GM12864 (cell line): Measurements from ENCODE around the gene CLCN3.

Source experiments
- DNase-seq: peaks from one replicate; pipeline ENCODE4 v3.0.0-alpha.2; 2011; ENCODE audit warnings: low read depth
- H3K4me3 ChIP-seq: 2 replicates; pipeline ENCODE4 v1.5.1; 2011; ENCODE audit warnings: mild to moderate bottlenecking, low read depth, low read length, control low read depth
- CTCF ChIP-seq: IDR thresholded peaks from 2 replicates; pipeline ENCODE4 v1.5.1; 2011; ENCODE audit warnings: low read depth, mild to moderate bottlenecking, moderate library complexity, low read length, control low read depth, inconsistent platforms; ENCODE audit errors: missing control alignments

CLCN3 gene

DNA sequence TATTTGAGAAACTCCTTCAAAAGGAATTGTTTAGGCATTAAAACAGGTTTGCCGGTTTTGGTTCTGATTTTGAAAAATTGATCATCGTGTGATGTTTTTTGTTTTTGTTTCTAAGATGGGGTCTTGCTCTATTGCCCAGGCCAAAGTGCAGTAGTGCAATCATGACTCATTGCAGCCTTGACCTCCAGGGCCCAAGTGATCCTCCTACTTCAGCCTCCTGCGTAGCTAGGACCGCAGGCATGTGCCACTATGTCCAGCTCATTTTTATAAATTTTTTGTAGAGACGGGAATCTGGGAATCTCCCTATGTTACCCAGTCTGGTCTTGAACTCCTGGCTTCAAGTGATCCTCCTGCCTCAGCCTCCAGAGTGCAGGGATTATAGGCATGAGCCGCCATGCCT lies 35.0 kb downstream of the CLCN3 start:
- DNase-seq, result no peak
- H3K4me3 ChIP-seq, result no peak overlapping the region
- TF ChIP-seq CTCF, result no peak

GRCh38 chr4:169657470-169658107 lies 37.2 kb downstream of the CLCN3 start:
- no peak overlapping the region for H3K4me3 ChIP-seq
- no peak for DNase-seq
- TF ChIP-seq CTCF, result no peak

- TF ChIP-seq CTCF, result no peak
- no peak for DNase-seq
- H3K4me3 ChIP-seq, result no peak overlapping the region
These were observed 37.8 kb downstream of the CLCN3 start for GRCh38 chr4:169658196-169658595.

GRCh38 chr4:169658975-169659715 lies 38.8 kb downstream of the CLCN3 start:
- DNase-seq, result no peak
- no peak overlapping the region; the same call in 1 of the 2 replicates for H3K4me3 ChIP-seq

DNA sequence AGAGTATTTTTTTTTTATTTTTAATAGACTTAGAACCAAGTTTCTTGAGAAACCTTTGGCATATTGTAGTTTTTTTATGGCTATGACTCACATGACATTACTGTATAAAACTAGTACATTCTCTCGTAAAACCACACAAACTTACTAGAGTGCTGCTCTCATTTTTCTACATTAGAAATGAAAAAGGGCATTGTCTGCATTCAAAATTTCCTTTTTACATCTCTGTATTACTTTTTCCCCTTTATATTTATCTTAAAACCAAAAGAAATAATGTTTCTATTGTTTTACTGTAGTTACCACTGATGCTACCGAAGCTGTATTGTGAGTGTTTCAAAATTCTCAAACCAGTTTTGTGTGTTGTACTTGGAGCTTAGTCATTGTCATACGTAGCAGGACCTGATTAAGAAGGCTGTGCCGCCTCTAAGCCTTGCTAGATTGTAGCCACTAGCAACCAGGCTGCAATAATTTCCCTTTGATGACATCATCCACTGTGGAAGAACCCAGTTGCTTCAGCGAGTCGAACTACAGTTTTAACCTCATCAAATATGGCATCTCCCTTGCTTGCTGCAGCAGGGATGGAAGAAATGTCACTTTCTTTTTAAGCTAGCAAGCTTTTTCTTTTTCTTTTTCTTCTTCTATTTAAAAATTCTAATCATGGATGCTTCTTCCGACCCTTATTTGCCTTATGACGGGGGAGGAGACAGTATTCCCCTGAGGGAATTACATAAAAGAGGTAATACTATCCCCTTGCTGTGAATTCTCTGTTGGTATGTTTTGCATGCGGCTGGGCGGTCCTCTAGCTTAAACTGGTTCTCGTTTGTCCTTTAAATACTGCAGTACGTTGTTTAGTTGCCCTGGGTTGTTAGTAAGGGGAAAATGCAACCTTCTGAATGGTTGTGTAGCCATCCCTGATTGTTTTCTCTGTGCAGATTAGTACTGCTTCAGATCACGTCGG lies 39.6 kb downstream of the CLCN3 start:
- H3K4me3 ChIP-seq, result peak overlapping the region; percentile 51
- DNase-seq, result peak; percentile 70
- no peak for TF ChIP-seq CTCF

More at GRCh38 chr4:169658975-169659715, 38.8 kb downstream of the CLCN3 start:
- no peak for TF ChIP-seq CTCF

- no peak overlapping the region; the same call in 1 of the 2 replicates for H3K4me3 ChIP-seq
- no peak for DNase-seq
- TF ChIP-seq CTCF, result no peak
These were observed 40.6 kb downstream of the CLCN3 start for GRCh38 chr4:169660929-169661328.
